K562 (cell line): ENCODE data around the gene TPGS1. TPM values are rescaled to one million over a fixed set of nuclear protein-coding genes. Genes with fewer than 3 reads are reported as not detected.

Experiments used
- AFF4 ChIP-seq: sonication (generic); formaldehyde crosslinking; IDR thresholded peaks from 2 replicates; pipeline ENCODE4 v1.8.0; 2023; ENCODE audit warnings: mild to moderate bottlenecking, missing genetic modification reagents
- ARID4B ChIP-seq: sonication (generic); formaldehyde crosslinking; IDR thresholded peaks from 2 replicates; pipeline ENCODE4 v1.8.0; 2022; ENCODE audit warnings: mild to moderate bottlenecking, missing genetic modification reagents
- CBFA2T3 ChIP-seq: fragments of 450-650 bp; IDR thresholded peaks from 2 replicates; pipeline ENCODE4 v1.6.1; 2017
- CEBPG ChIP-seq, 3 experiments: fragments of 200-800 bp in 1 of 3; sonication (Bioruptor generic) in 1 of 3; sonication (generic) in 1 of 3; formaldehyde crosslinking in 1 of 3; IDR thresholded peaks in 2 of 3; conservative IDR thresholded peaks in 1 of 3; 2 replicates each; pipeline versions ENCODE4 v1.6.1 to v1.8.0; 2016 to 2022; ENCODE audit warnings: missing compliant biosample characterization in 2 of 3, missing genetic modification characterization in 2 of 3, mild to moderate bottlenecking in 1 of 3, missing genetic modification reagents in 1 of 3
- ID3 ChIP-seq, 2 experiments: fragments of 250-450 bp in 1 of 2; fragments of 450-650 bp in 1 of 2; sonication (Bioruptor Pico) in 1 of 2; IDR thresholded peaks; 2 replicates each; pipeline versions ENCODE4 v1.6.1 to v1.8.0; 2016 to 2021; ENCODE audit warnings: mild to moderate bottlenecking in 2 of 2, moderate library complexity in 2 of 2, missing compliant biosample characterization in 1 of 2, missing genetic modification characterization in 1 of 2
- MTA1 ChIP-seq: fragments of 450-650 bp; IDR thresholded peaks from 2 replicates; pipeline ENCODE4 v1.6.1; 2017; ENCODE audit warnings: borderline replicate concordance
- MTA3 ChIP-seq: fragments of 450-650 bp; formaldehyde crosslinking; IDR thresholded peaks from 2 replicates; pipeline ENCODE4 v1.6.1; 2017; ENCODE audit warnings: mild to moderate bottlenecking, borderline replicate concordance
- NR2C1 ChIP-seq, 2 experiments: fragments of 450-650 bp; IDR thresholded peaks; 2 replicates each; pipeline ENCODE4 v1.6.1; 2017; ENCODE audit warnings: mild to moderate bottlenecking in 2 of 2, antibody characterized with exemption in 1 of 2, inconsistent platforms in 1 of 2, missing compliant biosample characterization in 1 of 2, missing genetic modification characterization in 1 of 2
- POLR2G ChIP-seq: fragments of 200-400 bp; formaldehyde crosslinking; IDR thresholded peaks from 2 replicates; pipeline ENCODE4 v1.6.1; 2017; ENCODE audit warnings: low read depth, mild to moderate bottlenecking, antibody characterized with exemption, low read length, moderate library complexity
- PREB ChIP-seq: sonication (generic); formaldehyde crosslinking; IDR thresholded peaks from 2 replicates; pipeline ENCODE4 v1.8.1; 2023; ENCODE audit warnings: mild to moderate bottlenecking, missing genetic modification reagents
- RBBP5 ChIP-seq: fragments of 200-600 bp; sonication (generic); IDR thresholded peaks from 2 replicates; pipeline ENCODE4 v1.6.1; 2012; ENCODE audit warnings: borderline replicate concordance, mild to moderate bottlenecking, low read length, control low read depth, inconsistent platforms; ENCODE audit not compliant: insufficient read depth, poor library complexity, severe bottlenecking
- SMARCA4 ChIP-seq: fragments of 450-650 bp; IDR thresholded peaks from 2 replicates; pipeline ENCODE4 v1.6.1; 2016
- SMARCC2 ChIP-seq: fragments of 450-650 bp; IDR thresholded peaks from 2 replicates; pipeline ENCODE4 v1.6.1; 2017; ENCODE audit warnings: antibody characterized with exemption, moderate library complexity, mild to moderate bottlenecking, low read depth
- SRSF1 ChIP-seq: fragments of 200-400 bp; formaldehyde crosslinking; IDR thresholded peaks from 2 replicates; pipeline ENCODE4 v1.6.1; 2017; ENCODE audit warnings: mild to moderate bottlenecking, low read depth, low read length, moderate library complexity
- ZNF146 ChIP-seq: IDR thresholded peaks from one replicate; pipeline ENCODE4 v1.6.1; 2018; ENCODE audit warnings: missing compliant biosample characterization; ENCODE audit not compliant: unreplicated experiment
- ZNF830 ChIP-seq: fragments of 250-450 bp; sonication (Bioruptor Pico); IDR thresholded peaks from 2 replicates; pipeline ENCODE4 v1.5.0; 2021; ENCODE audit warnings: mild to moderate bottlenecking
- polyA plus RNA-seq, 8 experiments: library from polyadenylated mRNA; depleted of rRNA in 4 of 8; stranded (reverse) in 5 of 8; unstranded in 3 of 8; fragments of >200 nt; fragmentation: Nextera tagmentation in 2 of 8; fragmentation: Illumina TruSeq in 1 of 8; extraction: Ambion mirVana in 2 of 8; extraction: Trizol in 1 of 8; gene quantifications; 2 replicates each; pipeline versions ENCODE4 v1.2.1 to v1.2.3, GENCODE V29; 2011 to 2014; ENCODE audit warnings: inconsistent platforms in 1 of 8, missing spikeins in 1 of 8
- total RNA-seq, 7 experiments: library from RNA; depleted of rRNA in 6 of 7; stranded (reverse); fragments of >200 nt in 6 of 7; fragmentation: Illumina TruSeq in 2 of 7; extraction: Trizol in 2 of 7; gene quantifications; 2 replicates each; pipeline versions ENCODE4 v1.2.1 to v1.2.3, GENCODE V29; 2011 to 2021; ENCODE audit warnings: low replicate concordance in 1 of 7

Gene TPGS1
- total and polyA plus RNA-seq, 9 of the 15 experiments (the other 6 are each of a cell fraction or from before 2014, with no cell fraction given), result 0.30 to 31.6 (median 1.2) TPM; not detected in 2

- no peak for TF ChIP-seq NR2C1 (IDR thresholded peaks at IDR 0.05)
- TF ChIP-seq NR2C1 (tag; IDR thresholded peaks at IDR 0.05), result no peak
- TF ChIP-seq MTA1, result no peak
- TF ChIP-seq CEBPG (CRISPR knock-in tag; IDR thresholded peaks at IDR 0.05), result no peak
- no peak for TF ChIP-seq CEBPG (tag; conservative IDR thresholded peaks at IDR 0.05 in 1 of 2, IDR thresholded peaks at IDR 0.05 in 1 of 2)
- TF ChIP-seq RBBP5, result no peak
- TF ChIP-seq POLR2G, result peak; percentile 84
- no peak for TF ChIP-seq SRSF1
- TF ChIP-seq PREB (CRISPR knock-in tag), result no peak
- 0 out of 2 replicates have a peak, but pooled peaks have one; percentile 1 for TF ChIP-seq ARID4B (CRISPR knock-in tag)
- TF ChIP-seq SMARCC2, result no peak
- no peak for TF ChIP-seq MTA3
- TF ChIP-seq SMARCA4, result no peak
- TF ChIP-seq ID3 (CRISPR knock-in tag; IDR thresholded peaks at IDR 0.05), result no peak
- no peak for TF ChIP-seq ID3 (tag; IDR thresholded peaks at IDR 0.05)
- TF ChIP-seq ZNF146, result peak; percentile 8
- TF ChIP-seq ZNF830 (CRISPR knock-in tag), result no peak
- TF ChIP-seq AFF4 (CRISPR knock-in tag), result no peak
- no peak for TF ChIP-seq CBFA2T3
These were observed 24.7 kb downstream of the TPGS1 start, which contains the start of gene CDC34 (continued) for GRCh38 chr19:531753-532560.
